ENCODE results near the gene SH3RF3.

SH3RF3 gene

GRCh38 chr2:109421101-109421500 is 292.1 kb downstream of the SH3RF3 start:
- no peak for DNase-seq

- no peak for DNase-seq
Measured at GRCh38 chr2:109421642-109422041, 292.6 kb downstream of the SH3RF3 start.

- no peak for DNase-seq
Measured at GRCh38 chr2:109422071-109422757, 293.2 kb downstream of the SH3RF3 start.

GRCh38 chr2:109422758-109423500 is 293.9 kb downstream of the SH3RF3 start:
- DNase-seq = no peak

GRCh38 chr2:109423556-109424359 is 294.8 kb downstream of the SH3RF3 start:
- DNase-seq = no peak

- DNase-seq = no peak
Measured at GRCh38 chr2:109425411-109425810, 296.4 kb downstream of the SH3RF3 start.

GRCh38 chr2:109427661-109428091 is 298.7 kb downstream of the SH3RF3 start:
- no peak for DNase-seq

GRCh38 chr2:109428281-109428680 is 299.3 kb downstream of the SH3RF3 start:
- peak in 1 of 4 experiments; percentile 18 for DNase-seq

GRCh38 chr2:109428841-109429566 is 300.0 kb downstream of the SH3RF3 start:
- DNase-seq = no peak

- DNase-seq = no peak
Measured at GRCh38 chr2:109429567-109430328, 300.7 kb downstream of the SH3RF3 start.

- no peak for DNase-seq
Measured at GRCh38 chr2:109430329-109430636, 301.3 kb downstream of the SH3RF3 start.

GRCh38 chr2:109432421-109432820 is 303.4 kb downstream of the SH3RF3 start:
- DNase-seq = no peak

- no peak for DNase-seq
Measured at GRCh38 chr2:109433486-109433885, 304.5 kb downstream of the SH3RF3 start.

GRCh38 chr2:109433926-109434325 is 304.9 kb downstream of the SH3RF3 start:
- no peak for DNase-seq

- no peak for DNase-seq
Measured at GRCh38 chr2:109434351-109434750, 305.3 kb downstream of the SH3RF3 start.

- DNase-seq = no peak
Measured at GRCh38 chr2:109435066-109435690, 306.2 kb downstream of the SH3RF3 start.

GRCh38 chr2:109435901-109436598 is 307.0 kb downstream of the SH3RF3 start:
- DNase-seq = no peak

GRCh38 chr2:109436610-109437225 is 307.7 kb downstream of the SH3RF3 start:
- no peak for DNase-seq

- DNase-seq = no peak
Measured at GRCh38 chr2:109437325-109438090, 308.5 kb downstream of the SH3RF3 start.

GRCh38 chr2:109438146-109438545 is 309.1 kb downstream of the SH3RF3 start:
- DNase-seq = no peak
